ENCODE results near the gene VPS37B.

The VPS37B gene

GRCh38 chr12:122852336-122853275 is 43.3 kb downstream of the VPS37B start:
- DNase-seq (ENCODE audit: low read depth, low spot score): no peak

DNA sequence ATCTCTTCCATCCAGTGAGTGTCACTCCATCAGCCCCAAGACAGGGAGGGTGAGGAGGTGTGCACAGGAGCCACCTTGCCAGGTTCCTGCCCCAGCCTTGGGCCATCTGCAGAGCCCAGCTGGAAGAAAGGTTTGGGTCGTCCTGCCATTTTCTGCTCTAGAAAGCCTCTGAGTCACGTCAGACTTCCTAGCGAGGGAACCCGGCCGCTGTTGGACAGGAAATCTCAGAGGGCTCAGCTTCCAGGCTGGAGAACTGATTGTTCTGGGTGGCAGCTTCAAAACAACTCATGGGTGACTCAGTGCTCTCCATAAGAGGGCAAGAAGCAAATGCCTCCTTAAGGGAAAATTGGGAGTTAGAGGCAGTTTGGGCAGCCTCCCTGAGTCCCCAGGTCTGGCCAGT is 44.1 kb downstream of the VPS37B start:
- DNase-seq (ENCODE audit: low read depth, low spot score): no peak

GRCh38 chr12:122850695-122851350 is 45.1 kb downstream of the VPS37B start:
- DNase-seq (ENCODE audit: low read depth, low spot score): no peak

DNA sequence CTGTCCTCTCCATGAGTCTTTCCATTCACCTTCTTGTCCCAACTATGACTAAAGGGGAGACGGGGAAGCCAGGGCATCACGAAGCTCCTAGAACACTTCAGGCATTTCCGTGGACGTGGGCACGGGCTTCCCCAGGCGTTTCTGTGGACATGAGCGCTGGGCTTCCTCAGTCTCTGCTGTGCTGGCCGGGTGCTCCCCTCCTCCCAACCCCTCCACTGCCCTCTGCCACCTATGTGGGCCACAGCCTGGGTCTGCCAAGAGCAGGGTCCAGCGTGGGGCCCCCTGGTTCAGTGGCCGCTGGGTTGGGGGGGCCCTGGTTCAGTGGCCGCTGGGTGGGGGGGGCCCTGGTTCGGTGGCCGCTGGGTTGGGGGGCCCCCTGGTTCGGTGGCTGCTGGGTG is 45.9 kb downstream of the VPS37B start:
- no peak for DNase-seq (ENCODE audit: low read depth, low spot score)

- DNase-seq (ENCODE audit: low read depth, low spot score): no peak
Observed at GRCh38 chr12:122849352-122850047, 46.4 kb downstream of the VPS37B start.

- no peak for DNase-seq (ENCODE audit: low read depth, low spot score)
Observed at GRCh38 chr12:122848471-122849351, 47.2 kb downstream of the VPS37B start.

DNA sequence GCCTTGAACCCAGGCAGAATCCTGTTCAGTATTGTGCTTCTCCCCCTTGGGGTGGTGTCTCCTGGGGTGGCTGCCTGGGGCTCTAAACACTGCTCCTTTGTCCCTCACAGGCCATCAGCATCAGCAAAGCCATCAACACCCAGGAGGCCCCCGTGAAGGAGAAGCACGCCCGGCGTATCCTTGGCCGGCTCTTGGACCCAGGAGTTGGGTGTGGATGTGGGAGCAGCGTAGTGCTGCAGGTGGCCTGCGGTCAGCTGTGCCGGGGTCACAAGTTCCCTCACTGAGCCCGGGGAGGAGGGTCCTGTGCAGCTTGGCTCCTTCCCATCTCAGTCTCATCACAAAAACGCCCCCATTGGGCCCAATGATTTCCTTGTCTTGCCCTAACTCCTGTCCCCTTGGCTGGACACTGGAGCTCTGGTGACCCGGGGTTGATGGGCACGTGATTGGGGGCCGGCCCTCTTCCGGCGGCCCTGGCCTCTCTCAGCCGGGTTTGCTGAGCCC is 48.0 kb downstream of the VPS37B start:
- DNase-seq (ENCODE audit: low read depth, low spot score): no peak

- DNase-seq (ENCODE audit: low read depth, low spot score): no peak
Observed at GRCh38 chr12:122847516-122847836, 48.4 kb downstream of the VPS37B start.

- no peak for DNase-seq (ENCODE audit: low read depth, low spot score)
Observed at GRCh38 chr12:122846622-122847515, 49.1 kb downstream of the VPS37B start.

- DNase-seq (ENCODE audit: low read depth, low spot score): no peak
Observed at GRCh38 chr12:122845865-122846621, 49.9 kb downstream of the VPS37B start.

DNA sequence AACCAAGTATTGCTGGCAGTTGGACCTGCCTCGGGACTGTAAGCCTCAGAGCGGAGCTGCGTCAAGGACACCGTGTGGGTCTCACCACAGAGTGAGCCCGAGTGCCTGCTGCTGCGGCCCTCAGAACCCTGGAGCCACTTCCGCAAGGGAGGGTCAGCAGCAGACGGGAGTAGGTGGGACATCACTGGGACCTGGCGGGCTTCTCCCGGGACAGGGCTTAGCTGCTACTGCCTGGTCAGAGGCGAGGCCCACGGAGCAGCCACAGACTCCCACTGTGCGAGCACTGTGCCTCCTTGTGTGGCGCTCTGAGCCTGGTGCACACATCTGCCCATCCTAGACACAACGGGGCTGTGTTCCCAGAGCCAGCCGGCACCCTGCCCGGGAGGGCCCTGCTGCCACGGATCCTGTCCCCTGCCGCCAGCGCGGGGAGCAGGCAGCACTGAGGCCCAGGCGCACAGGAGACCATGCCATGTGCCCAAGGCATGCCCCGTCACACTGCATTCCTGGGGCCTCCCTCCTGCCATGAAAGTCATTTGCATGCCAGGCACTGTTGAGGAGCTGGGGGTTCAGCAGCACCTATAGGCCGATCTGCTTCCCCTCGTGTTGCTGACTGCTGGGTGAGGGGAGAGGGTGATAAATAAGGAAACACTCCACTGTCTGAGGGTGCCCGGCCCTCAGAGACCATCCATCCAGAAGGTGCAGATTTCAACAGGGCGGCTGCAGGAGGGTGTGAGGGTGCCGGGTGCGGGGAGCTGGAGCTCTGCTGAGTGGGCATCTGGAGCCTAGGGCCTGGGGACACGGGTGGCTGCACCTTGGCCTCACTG is 50.7 kb downstream of the VPS37B start:
- no peak for DNase-seq (ENCODE audit: low read depth, low spot score)

GRCh38 chr12:122844366-122844971 is 51.5 kb downstream of the VPS37B start:
- DNase-seq (ENCODE audit: low read depth, low spot score): no peak

- DNase-seq (ENCODE audit: low read depth, low spot score): no peak
Observed at GRCh38 chr12:122843455-122843854, 52.5 kb downstream of the VPS37B start.

- DNase-seq (ENCODE audit: low read depth, low spot score): no peak
Observed at GRCh38 chr12:122842505-122843405, 53.2 kb downstream of the VPS37B start.

- DNase-seq (ENCODE audit: low read depth, low spot score): no peak
Observed at GRCh38 chr12:122841544-122842321, 54.2 kb downstream of the VPS37B start.
